ENCODE results near the gene SUMF2.
"Not testable (repeated sequence)": the region's sequence is repeated elsewhere in the genome, so short reads cannot be mapped to it uniquely, and the experiment has no call there.

Gene SUMF2

GRCh38 chr7:56110611-56111010 lies 46.5 kb downstream of the SUMF2 start:
- peak; percentile 3 for DNase-seq

- DNase-seq, result not testable (repeated sequence)
Measured at GRCh38 chr7:56112244-56112643, 48.2 kb downstream of the SUMF2 start.

- no peak for DNase-seq
Measured at GRCh38 chr7:56115852-56116538, 51.9 kb downstream of the SUMF2 start, which contains the start of gene NUPR2. NUPR2 (minus strand) TSS chr7:56116417; CDS start chr7:56116314, 103 bp downstream.

- no peak for DNase-seq
Measured at GRCh38 chr7:56121440-56121839, 57.4 kb downstream of the SUMF2 start.

- no peak for DNase-seq
Measured at GRCh38 chr7:56124981-56125380, 60.9 kb downstream of the SUMF2 start.

- DNase-seq, result no peak
Measured at GRCh38 chr7:56125831-56126230, 61.7 kb downstream of the SUMF2 start.

GRCh38 chr7:56127241-56127975 lies 63.3 kb downstream of the SUMF2 start:
- no peak for DNase-seq
